Brain microvascular endothelial cell (primary cell): ENCODE measurements around the gene AQP6.

Source experiments
- DNase-seq: peaks from one replicate; pipeline ENCODE4 v3.0.0-alpha.2; 2020
- H3K27ac ChIP-seq: fragments of 250-450 bp; sonication (Bioruptor Pico); 2 replicates; pipeline ENCODE4 v1.5.1; 2020; ENCODE audit warnings: mild to moderate bottlenecking, moderate library complexity
- H3K27me3 ChIP-seq: fragments of 250-450 bp; sonication (Bioruptor Pico); replicated peaks from 2 replicates; pipeline ENCODE4 v1.5.1; 2020; ENCODE audit warnings: mild to moderate bottlenecking
- H3K36me3 ChIP-seq: fragments of 250-450 bp; sonication (Bioruptor Pico); replicated peaks from 2 replicates; pipeline ENCODE4 v1.5.1; 2020; ENCODE audit warnings: mild to moderate bottlenecking
- H3K4me3 ChIP-seq: 2 replicates; pipeline ENCODE4 v1.5.1; 2011; ENCODE audit warnings: low read depth, mild to moderate bottlenecking, control low read depth, low read length, moderate library complexity
- CTCF ChIP-seq: IDR thresholded peaks from 2 replicates; pipeline ENCODE4 v1.5.1; 2011; ENCODE audit warnings: low read depth, mild to moderate bottlenecking, moderate library complexity, low read length, control low read depth, inconsistent platforms; ENCODE audit errors: missing control alignments
- in situ Hi-C: cut with HindIII; loops from 2 replicates; pipeline ENCODE4 v1.10.0; 2017; ENCODE audit warnings: low sequenced_read_pairs, low pct_ligation_motif_present

AQP6 gene

GRCh38 chr12:49944718-49945117 lies 28.0 kb upstream of the AQP6 start:
- Histone ChIP-seq H3K36me3 (no peaks in the 10 kb centered on the region), H3K4me3 (no peak overlapping the region), H3K27ac (no peak overlapping the region), H3K27me3 (no peaks in the 10 kb centered on the region)
- in situ Hi-C loops, result no loop called here
- TF ChIP-seq CTCF, result no peak
- no peak for DNase-seq

- H3K4me3 ChIP-seq, result peak overlapping the region; percentile 39
- no peak overlapping the region for H3K27ac ChIP-seq
- H3K36me3 ChIP-seq, result no peaks in the 10 kb centered on the region
- peak; percentile 81 for DNase-seq
- in situ Hi-C loops, result no loop called here
- H3K27me3 ChIP-seq, result no peaks in the 10 kb centered on the region
- TF ChIP-seq CTCF, result peak; percentile 99
Measured at GRCh38 chr12:49945394-49946080, 27.2 kb upstream of the AQP6 start.

- TF ChIP-seq CTCF, result no peak
- DNase-seq, result no peak
- Histone ChIP-seq H3K27me3 (no peaks in the 10 kb centered on the region), H3K36me3 (no peaks in the 10 kb centered on the region), H3K4me3 (no peak overlapping the region), H3K27ac (no peak overlapping the region)
- in situ Hi-C loops, result no loop called here
Measured at GRCh38 chr12:49946086-49946485, 26.7 kb upstream of the AQP6 start.

- no peak overlapping the region for H3K4me3 ChIP-seq
- no peaks in the 10 kb centered on the region for H3K36me3 ChIP-seq
- H3K27ac ChIP-seq, result no peak overlapping the region
- in situ Hi-C loops, result no loop called here
- no peaks in the 10 kb centered on the region for H3K27me3 ChIP-seq
- TF ChIP-seq CTCF, result no peak
- no peak for DNase-seq
Measured at GRCh38 chr12:49946497-49946896, 26.2 kb upstream of the AQP6 start.

- no peak for DNase-seq
- Histone ChIP-seq H3K27ac (no peak overlapping the region), H3K36me3 (no peaks in the 10 kb centered on the region), H3K4me3 (no peak overlapping the region), H3K27me3 (no peaks in the 10 kb centered on the region)
- TF ChIP-seq CTCF, result no peak
- in situ Hi-C loops, result no loop called here
Measured at GRCh38 chr12:49947593-49948226, 25.0 kb upstream of the AQP6 start.
